Right atrium auricular region (tissue), 2 donors: Measurements from ENCODE around the gene DNAJC5. TPM values are rescaled to one million over a fixed set of nuclear protein-coding genes. Genes with fewer than 3 reads are reported as not detected.

Source experiments
- DNase-seq: peaks from one replicate; pipeline ENCODE4 v3.0.0-alpha.2; 2019; ENCODE audit warnings: low spot score
- H3K27ac ChIP-seq, 2 donors: fragments of 200-600 bp; sonication (generic); 1 replicate in 1 of 2; 2 replicates in 1 of 2; pipeline ENCODE4 v1.5.1; 2016 to 2019
- H3K27me3 ChIP-seq, 2 donors: fragments of 200-600 bp; sonication (generic); one replicate each; pipeline versions ENCODE4 v1.5.1 to v1.6.0; 2017 to 2019
- H3K36me3 ChIP-seq: fragments of 200-600 bp; sonication (generic); one replicate; pipeline ENCODE4 v1.5.1; 2016
- H3K4me1 ChIP-seq, 2 donors: fragments of 200-600 bp; sonication (generic); one replicate each; pipeline versions ENCODE4 v1.5.1 to v1.6.0; 2017 to 2019
- H3K4me3 ChIP-seq, 2 donors: fragments of 200-600 bp; sonication (generic); 1 replicate in 1 of 2; 2 replicates in 1 of 2; pipeline ENCODE4 v1.5.1; 2017 to 2019; ENCODE audit warnings: mild to moderate bottlenecking in 1 of 2, moderate library complexity in 1 of 2
- H3K9me3 ChIP-seq, 2 donors: fragments of 200-600 bp; sonication (generic); one replicate each; pipeline ENCODE4 v1.5.1; 2019
- CTCF ChIP-seq, 2 donors: fragments of 200-600 bp; sonication (generic); IDR thresholded peaks; one replicate each; pipeline ENCODE4 v1.5.1; 2019; ENCODE audit warnings: antibody characterized with exemption in 2 of 2
- total RNA-seq, 2 donors: library from RNA; depleted of rRNA; stranded (reverse); fragments of >200 nt; gene quantifications; one replicate each; pipeline ENCODE4 v1.1.0, GENCODE V29; 2016

The DNAJC5 gene
- total RNA-seq, 2 donors from 2014 or later = 41.2 to 43.8 TPM

DNA sequence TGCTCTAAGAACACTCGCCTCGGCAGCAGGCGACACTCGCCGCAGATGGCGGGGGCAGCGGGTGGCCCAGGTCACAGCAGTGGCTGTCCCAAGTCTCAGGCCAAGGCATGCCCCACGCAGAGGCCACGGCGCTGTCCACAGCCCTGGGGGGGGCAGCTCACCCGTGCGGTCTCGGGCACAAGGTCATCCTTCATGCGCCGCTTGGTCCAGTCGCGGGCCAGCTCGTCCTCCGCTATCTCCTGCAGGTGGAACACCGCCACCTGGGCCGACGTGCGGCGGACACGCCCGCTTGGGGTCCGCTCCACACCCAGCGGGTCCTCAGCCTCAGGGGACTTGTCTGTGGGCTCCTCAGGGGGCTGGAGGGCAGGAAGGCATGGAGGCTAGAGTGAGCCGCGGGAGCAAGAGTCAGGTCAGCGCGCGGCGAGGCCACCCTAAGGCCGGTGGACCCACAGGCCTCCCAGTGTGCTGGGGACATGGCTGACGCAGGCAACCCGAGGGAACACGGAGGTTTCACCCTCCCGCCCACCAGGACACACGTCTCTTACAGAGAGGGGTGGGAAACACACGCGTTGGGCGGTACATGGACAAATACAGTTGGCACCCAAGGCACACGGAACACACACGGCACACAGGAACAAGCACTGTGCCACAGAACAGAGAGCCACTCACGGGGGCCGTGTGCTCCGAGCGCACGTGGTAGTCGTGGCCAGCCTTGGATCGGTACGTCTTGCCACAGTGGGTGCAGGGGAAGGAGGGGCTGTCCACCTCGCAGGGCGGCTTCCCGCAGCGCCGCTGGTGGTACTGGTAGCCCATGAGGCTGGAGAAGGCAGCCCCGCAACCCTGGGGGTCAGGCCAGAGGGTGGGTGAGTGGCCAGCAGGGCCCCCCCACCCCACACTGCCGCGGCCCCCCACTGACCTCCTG is 67.8 kb downstream of the DNAJC5 start:
- no peak for DNase-seq

DNA sequence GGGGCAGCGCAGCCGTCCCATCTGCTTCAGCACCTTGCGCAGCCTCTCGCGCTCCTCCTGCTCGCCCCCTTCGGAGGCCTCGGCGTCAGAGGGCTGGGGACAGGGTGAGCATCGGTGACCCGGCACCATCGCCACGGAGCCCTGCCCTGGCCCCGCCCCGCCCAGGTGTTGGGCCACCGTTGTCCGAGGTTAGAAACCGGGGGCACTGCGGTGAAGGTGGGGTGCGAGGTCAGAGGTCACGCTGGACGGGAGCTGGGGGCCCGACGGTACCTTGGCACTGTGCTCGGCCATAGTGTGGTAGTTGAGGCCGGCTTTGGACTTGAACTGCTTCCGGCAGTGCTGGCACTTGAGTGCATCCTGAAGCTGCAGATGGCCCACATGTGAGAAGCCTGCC is 68.4 kb downstream of the DNAJC5 start:
- Histone ChIP-seq H3K36me3 (peaks cover 38% of the 10 kb centered on the region), H3K27me3 (no peaks in the 10 kb centered on the region), H3K27ac (no peak overlapping the region), H3K4me1 (peaks cover 0 to 4% of the 10 kb centered on the region in 2 donors), H3K9me3 (no peaks in the 10 kb centered on the region), H3K4me3 (no peak overlapping the region)
- TF ChIP-seq CTCF (IDR thresholded peaks at IDR 0.05) = no peak
- DNase-seq = no peak

More for the DNA sequence above, 67.8 kb downstream of the DNAJC5 start:
- TF ChIP-seq CTCF (IDR thresholded peaks at IDR 0.05) = no peak
- Histone ChIP-seq H3K4me3 (no peak overlapping the region), H3K9me3 (no peaks in the 10 kb centered on the region), H3K4me1 (peaks cover 0 to 4% of the 10 kb centered on the region in 2 donors), H3K36me3 (peaks cover 38% of the 10 kb centered on the region), H3K27ac (no peak overlapping the region), H3K27me3 (no peaks in the 10 kb centered on the region)

GRCh38 chr20:63963784-63964301 is 68.9 kb downstream of the DNAJC5 start:
- Histone ChIP-seq H3K27me3 (no peaks in the 10 kb centered on the region), H3K4me3 (no peak overlapping the region), H3K4me1 (peaks cover 0 to 9% of the 10 kb centered on the region in 2 donors), H3K36me3 (peaks cover 38% of the 10 kb centered on the region), H3K9me3 (no peaks in the 10 kb centered on the region), H3K27ac (no peak overlapping the region)
- DNase-seq = no peak
- no peak for TF ChIP-seq CTCF (IDR thresholded peaks at IDR 0.05)

DNA sequence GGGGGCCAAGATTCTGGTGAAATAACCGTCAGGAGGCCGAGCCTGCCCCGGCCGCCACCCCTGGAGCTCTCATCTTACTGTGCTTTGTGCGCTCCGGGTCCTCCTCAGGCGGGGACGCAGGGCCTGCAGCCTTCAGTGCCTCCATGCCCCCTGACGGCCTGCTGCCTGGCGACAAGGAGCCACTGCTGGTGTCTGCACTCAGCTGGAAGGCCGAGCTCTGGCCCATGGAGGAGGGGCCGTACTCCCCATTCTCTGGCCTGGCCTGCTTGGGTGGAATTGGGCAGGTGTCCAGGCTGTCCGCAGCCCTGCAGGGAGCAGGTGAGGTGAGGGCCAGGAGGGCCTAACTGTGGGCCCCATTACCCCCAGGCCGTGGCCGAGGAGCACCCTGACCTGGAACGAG is 69.5 kb downstream of the DNAJC5 start:
- Histone ChIP-seq H3K27ac (no peak overlapping the region), H3K4me3 (no peak overlapping the region), H3K36me3 (peaks cover 35% of the 10 kb centered on the region), H3K4me1 (peaks cover 0 to 13% of the 10 kb centered on the region in 2 donors), H3K9me3 (no peaks in the 10 kb centered on the region), H3K27me3 (no peaks in the 10 kb centered on the region)
- no peak for DNase-seq
- TF ChIP-seq CTCF (IDR thresholded peaks at IDR 0.05) = no peak

DNA sequence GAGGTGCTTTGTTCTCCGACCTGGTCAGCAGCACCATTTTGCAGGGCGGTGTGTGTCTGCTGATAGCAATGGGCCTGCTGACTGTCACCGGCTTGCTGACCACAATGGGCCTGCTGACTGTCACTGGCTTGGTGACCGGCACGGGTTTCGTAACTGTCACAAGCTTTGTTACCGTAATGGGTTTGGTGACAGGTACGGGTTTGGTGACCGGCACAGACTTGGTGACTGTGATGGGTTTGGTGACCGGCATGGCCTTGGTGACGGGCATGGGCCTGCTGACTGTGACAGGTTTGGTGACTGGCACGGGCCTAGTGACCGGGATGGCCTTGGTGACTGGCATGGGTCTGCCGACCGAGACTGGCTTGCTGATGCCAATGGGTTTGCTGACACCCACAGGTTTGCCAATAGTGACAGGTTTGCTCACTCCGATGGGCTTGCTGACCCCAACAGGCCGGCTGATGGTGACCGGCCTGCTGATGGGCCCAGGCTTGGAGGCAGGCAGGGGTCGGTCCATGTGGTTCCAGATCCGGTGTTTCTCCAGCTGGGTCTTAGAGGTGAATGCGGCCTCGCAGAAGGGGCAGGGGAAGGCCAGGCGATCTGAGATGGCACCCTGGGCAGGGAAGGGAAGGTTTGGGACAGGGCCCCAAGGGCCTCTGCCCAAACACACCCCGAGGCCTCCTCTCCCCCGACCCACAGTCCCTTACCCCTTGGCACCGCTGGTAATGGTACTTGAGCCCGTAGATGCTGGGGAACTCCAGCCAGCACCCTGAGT is 71.4 kb downstream of the DNAJC5 start:
- Histone ChIP-seq H3K4me1 (peaks cover 0 to 20% of the 10 kb centered on the region in 2 donors), H3K27ac (no peak overlapping the region), H3K9me3 (no peaks in the 10 kb centered on the region), H3K36me3 (peaks cover 28% of the 10 kb centered on the region), H3K27me3 (no peaks in the 10 kb centered on the region), H3K4me3 (no peak overlapping the region)
- no peak for DNase-seq
- no peak for TF ChIP-seq CTCF (IDR thresholded peaks at IDR 0.05)
